MM.1S (cell line): ENCODE results near the gene TMEM72.

ENCODE experiments used
- EZH2 ChIP-seq: fragments of 300-600 bp; sonication (generic); optimal IDR thresholded peaks from 2 replicates; pipeline ENCODE3; 2017; ENCODE audit warnings: low read depth, mild to moderate bottlenecking, antibody characterized with exemption, low read length, mixed read lengths
- TF ChIP-seq, protein P1 (sequence below): fragments of 300-600 bp; sonication (generic); IDR thresholded peaks from 2 replicates; pipeline ENCODE4 v1.5.1; 2016; ENCODE audit warnings: antibody characterized with exemption, low read length, mixed read lengths

DNA sequence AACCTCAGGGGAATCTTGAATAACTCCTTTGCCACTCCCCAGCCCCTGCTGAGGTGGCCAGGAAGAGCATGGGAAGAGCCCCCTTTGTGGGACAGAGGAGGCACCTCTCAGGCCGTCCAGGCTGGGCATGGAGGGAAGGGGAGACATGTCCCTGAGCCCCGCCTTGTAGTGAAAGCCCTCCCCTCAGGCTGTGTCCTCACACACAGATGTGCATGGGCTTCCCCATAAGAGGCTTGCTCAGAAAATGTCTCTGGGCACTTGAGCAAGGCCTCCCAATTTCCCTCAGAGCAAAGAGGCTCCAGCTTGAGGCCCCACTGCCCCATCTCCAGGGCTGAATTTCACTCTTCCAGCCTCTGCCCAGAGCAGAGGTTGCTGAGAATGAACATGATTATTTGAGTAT lies 3.8 kb downstream of the TMEM72 start:
- TF ChIP-seq, protein P1, sequence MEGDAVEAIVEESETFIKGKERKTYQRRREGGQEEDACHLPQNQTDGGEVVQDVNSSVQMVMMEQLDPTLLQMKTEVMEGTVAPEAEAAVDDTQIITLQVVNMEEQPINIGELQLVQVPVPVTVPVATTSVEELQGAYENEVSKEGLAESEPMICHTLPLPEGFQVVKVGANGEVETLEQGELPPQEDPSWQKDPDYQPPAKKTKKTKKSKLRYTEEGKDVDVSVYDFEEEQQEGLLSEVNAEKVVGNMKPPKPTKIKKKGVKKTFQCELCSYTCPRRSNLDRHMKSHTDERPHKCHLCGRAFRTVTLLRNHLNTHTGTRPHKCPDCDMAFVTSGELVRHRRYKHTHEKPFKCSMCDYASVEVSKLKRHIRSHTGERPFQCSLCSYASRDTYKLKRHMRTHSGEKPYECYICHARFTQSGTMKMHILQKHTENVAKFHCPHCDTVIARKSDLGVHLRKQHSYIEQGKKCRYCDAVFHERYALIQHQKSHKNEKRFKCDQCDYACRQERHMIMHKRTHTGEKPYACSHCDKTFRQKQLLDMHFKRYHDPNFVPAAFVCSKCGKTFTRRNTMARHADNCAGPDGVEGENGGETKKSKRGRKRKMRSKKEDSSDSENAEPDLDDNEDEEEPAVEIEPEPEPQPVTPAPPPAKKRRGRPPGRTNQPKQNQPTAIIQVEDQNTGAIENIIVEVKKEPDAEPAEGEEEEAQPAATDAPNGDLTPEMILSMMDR, result no peak
- TF ChIP-seq EZH2, result no peak
